Sigmoid colon (tissue), 3 donors: ENCODE data around the gene CLTC.

Experiments used
- POLR2A ChIP-seq, 2 donors: fragments of 450-650 bp; IDR thresholded peaks; one replicate each; pipeline ENCODE4 v1.6.1; 2016; ENCODE audit warnings: antibody characterized with exemption in 2 of 2, mild to moderate bottlenecking in 2 of 2, moderate library complexity in 2 of 2
- TF ChIP-seq, protein P1 (sequence below), 4 experiments: fragments of 450-650 bp in 3 of 4; fragments of 200-600 bp in 1 of 4; IDR thresholded peaks; one replicate each; pipeline ENCODE4 v1.5.1; 2016 to 2019; ENCODE audit warnings: antibody characterized with exemption in 4 of 4, mild to moderate bottlenecking in 3 of 4, moderate library complexity in 2 of 4

DNA sequence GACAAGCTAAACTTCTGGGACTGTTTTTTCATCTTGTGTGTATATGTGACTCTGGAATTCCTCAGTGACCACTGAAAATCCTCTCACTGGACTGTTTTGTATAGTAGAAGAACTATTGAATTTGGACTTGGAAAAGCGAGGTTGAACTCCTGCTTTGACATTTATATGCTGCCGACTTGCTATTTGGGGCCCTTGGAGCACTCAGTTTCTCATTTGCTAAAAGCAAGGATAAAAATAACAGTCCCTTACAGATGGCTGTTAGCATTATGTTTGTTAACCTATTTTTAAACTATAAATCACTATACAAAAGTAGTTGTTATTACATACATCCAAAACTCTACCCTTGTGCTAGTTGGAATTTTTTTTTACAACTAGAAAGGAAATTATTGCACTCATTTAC, 96.7 kb downstream of the CLTC start:
- TF ChIP-seq, protein P1, sequence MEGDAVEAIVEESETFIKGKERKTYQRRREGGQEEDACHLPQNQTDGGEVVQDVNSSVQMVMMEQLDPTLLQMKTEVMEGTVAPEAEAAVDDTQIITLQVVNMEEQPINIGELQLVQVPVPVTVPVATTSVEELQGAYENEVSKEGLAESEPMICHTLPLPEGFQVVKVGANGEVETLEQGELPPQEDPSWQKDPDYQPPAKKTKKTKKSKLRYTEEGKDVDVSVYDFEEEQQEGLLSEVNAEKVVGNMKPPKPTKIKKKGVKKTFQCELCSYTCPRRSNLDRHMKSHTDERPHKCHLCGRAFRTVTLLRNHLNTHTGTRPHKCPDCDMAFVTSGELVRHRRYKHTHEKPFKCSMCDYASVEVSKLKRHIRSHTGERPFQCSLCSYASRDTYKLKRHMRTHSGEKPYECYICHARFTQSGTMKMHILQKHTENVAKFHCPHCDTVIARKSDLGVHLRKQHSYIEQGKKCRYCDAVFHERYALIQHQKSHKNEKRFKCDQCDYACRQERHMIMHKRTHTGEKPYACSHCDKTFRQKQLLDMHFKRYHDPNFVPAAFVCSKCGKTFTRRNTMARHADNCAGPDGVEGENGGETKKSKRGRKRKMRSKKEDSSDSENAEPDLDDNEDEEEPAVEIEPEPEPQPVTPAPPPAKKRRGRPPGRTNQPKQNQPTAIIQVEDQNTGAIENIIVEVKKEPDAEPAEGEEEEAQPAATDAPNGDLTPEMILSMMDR (IDR thresholded peaks at IDR 0.05): no peak
- no peak for TF ChIP-seq POLR2A (IDR thresholded peaks at IDR 0.05)
